Psoas muscle (tissue), 8 donors: ENCODE results near the gene COA1. TPM values are rescaled to one million over a fixed set of nuclear protein-coding genes. Genes with fewer than 3 reads are reported as not detected.

Source experiments
- ATAC-seq, 4 donors: fragments of 200-7000 bp; cut with Tn5 transposase; one replicate each; pipeline ENCODE4 v1.9.1; 2020; ENCODE audit warnings: moderate library complexity in 3 of 4, mild to moderate bottlenecking in 2 of 4
- DNase-seq, 2 donors: peaks; one replicate each; pipeline ENCODE4 v3.0.0-alpha.2; 2020
- H3K27ac ChIP-seq: fragments of 200-600 bp; one replicate; pipeline ENCODE4 v1.8.0; 2022
- H3K27me3 ChIP-seq, 3 donors: fragments of 200-600 bp in 1 of 3; one replicate each; pipeline versions ENCODE4 v1.6.1 to v1.8.0; 2013 to 2022; ENCODE audit warnings: low read length in 2 of 3, mild to moderate bottlenecking in 2 of 3, moderate library complexity in 1 of 3; ENCODE audit not compliant: insufficient read depth in 3 of 3
- H3K36me3 ChIP-seq, 2 donors: fragments of 200-600 bp in 1 of 2; one replicate each; pipeline versions ENCODE4 v1.6.1 to v1.8.0; 2013 to 2022; ENCODE audit warnings: low read depth in 1 of 2, mild to moderate bottlenecking in 1 of 2, moderate library complexity in 1 of 2; ENCODE audit not compliant: insufficient read depth in 1 of 2
- H3K4me1 ChIP-seq: fragments of 200-600 bp; one replicate; pipeline ENCODE4 v1.8.0; 2022
- H3K4me3 ChIP-seq: fragments of 200-600 bp; one replicate; pipeline ENCODE4 v1.8.0; 2022; ENCODE audit warnings: mild to moderate bottlenecking
- H3K9me3 ChIP-seq: fragments of 200-600 bp; one replicate; pipeline ENCODE4 v1.8.0; 2022
- WGBS, 3 donors: extraction: QIAGEN DNeasy Blood & Tissue Kit; methylation state at CpG; one replicate each; pipeline versions ENCODE4 v1.1.6 to v1.1.7; 2013; 5-methylcytosine and 5-hydroxymethylcytosine counted together
- intact Hi-C, 2 donors: fragments of 100-400 bp; cut with DNase I; formaldehyde crosslinking; loops; one replicate each; pipeline versions ENCODE4 v1.11.0 to v1.14.2; 2022
- polyA plus RNA-seq, 3 donors: library from polyadenylated mRNA; stranded (reverse); fragments of 200-250 nt; gene quantifications; one replicate each; pipeline ENCODE4 v1.2.3, GENCODE V29; 2013
- total RNA-seq, 4 donors: library from RNA; stranded (reverse); fragmentation: NEBNext Ultra II Directional in 2 of 4; extraction: Animal tissue kit (Norgen Biotek cat#: 25700) in 2 of 4; gene quantifications; one replicate each; pipeline versions ENCODE4 v1.2.1 to v1.2.4, GENCODE V29; 2021 to 2023
- TF ChIP-seq, protein P1 (sequence below): fragments of 200-600 bp; IDR thresholded peaks from one replicate; pipeline ENCODE4 v1.8.0; 2022; ENCODE audit warnings: antibody characterized with exemption
- donor health status: healthy with polysubstance abuse.
- donor health status: DM: no; HTN: no; CAD: no; lungs with moderate emphysema.
- donor health status: Bipolar disorder and iron deficiency.
- donor health status: healthy.
- donor health status: DM: yes; HTN: yes; CAD: no.
- donor health status: DM: no; HTN: no; CAD: no.
- donor health status: DM: no; HTN: no; CAD: no.
- donor health status: DM: yes; HTN: yes; CAD: no.

COA1 gene
- total and polyA plus RNA-seq, 7 donors = 41.5 to 74.9 (median 60.5) TPM

GRCh38 chr7:43634384-43634783 is 94.9 kb downstream of the COA1 start:
- H3K36me3 ChIP-seq = peaks cover 12 to 75% of the 10 kb centered on the region in 2 donors
- TF ChIP-seq, protein P1, sequence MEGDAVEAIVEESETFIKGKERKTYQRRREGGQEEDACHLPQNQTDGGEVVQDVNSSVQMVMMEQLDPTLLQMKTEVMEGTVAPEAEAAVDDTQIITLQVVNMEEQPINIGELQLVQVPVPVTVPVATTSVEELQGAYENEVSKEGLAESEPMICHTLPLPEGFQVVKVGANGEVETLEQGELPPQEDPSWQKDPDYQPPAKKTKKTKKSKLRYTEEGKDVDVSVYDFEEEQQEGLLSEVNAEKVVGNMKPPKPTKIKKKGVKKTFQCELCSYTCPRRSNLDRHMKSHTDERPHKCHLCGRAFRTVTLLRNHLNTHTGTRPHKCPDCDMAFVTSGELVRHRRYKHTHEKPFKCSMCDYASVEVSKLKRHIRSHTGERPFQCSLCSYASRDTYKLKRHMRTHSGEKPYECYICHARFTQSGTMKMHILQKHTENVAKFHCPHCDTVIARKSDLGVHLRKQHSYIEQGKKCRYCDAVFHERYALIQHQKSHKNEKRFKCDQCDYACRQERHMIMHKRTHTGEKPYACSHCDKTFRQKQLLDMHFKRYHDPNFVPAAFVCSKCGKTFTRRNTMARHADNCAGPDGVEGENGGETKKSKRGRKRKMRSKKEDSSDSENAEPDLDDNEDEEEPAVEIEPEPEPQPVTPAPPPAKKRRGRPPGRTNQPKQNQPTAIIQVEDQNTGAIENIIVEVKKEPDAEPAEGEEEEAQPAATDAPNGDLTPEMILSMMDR = no peak
- no peaks in the 10 kb centered on the region for H3K4me1 ChIP-seq
- no peak overlapping the region for H3K4me3 ChIP-seq
- H3K9me3 ChIP-seq = no peaks in the 10 kb centered on the region
- ATAC-seq = peak in 1 of 4 donors; percentile 35
- H3K27me3 ChIP-seq = no peaks in the 10 kb centered on the region
- intact Hi-C loops = no loop called here
- DNase-seq = no peak
- H3K27ac ChIP-seq = no peak overlapping the region
- WGBS, 3 donors = 94 to 100% (median 98%) methylated on average over 2 of the region's 2 CpGs

DNA sequence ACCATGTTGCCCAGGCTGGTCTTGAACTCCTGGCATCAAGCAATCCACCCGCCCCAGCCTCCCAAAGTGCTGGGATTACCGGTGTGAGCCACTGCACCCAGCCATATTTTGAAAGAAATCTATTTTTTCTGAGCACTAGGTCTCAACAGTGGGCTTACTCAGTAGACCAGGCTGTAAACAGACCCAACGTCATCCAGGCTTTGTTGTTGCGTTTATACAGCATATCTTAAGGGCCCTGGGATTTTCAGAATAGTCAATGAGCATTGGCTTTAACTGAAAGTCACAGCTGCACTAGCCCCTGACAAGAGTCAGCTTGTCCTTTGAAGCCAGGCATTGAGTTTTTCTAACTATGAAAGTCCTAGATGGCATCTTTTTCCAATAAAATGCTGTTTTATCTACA is 96.6 kb downstream of the COA1 start:
- no peak for DNase-seq
- intact Hi-C loops = no loop called here
- H3K36me3 ChIP-seq = peaks cover 12 to 68% of the 10 kb centered on the region in 2 donors
- no peak overlapping the region for H3K27ac ChIP-seq
- TF ChIP-seq, protein P1 = no peak
- no peak overlapping the region for H3K4me3 ChIP-seq
- no peak for ATAC-seq
- H3K4me1 ChIP-seq = no peaks in the 10 kb centered on the region
- H3K27me3 ChIP-seq = no peaks in the 10 kb centered on the region
- no peaks in the 10 kb centered on the region for H3K9me3 ChIP-seq
- WGBS, 3 donors = 89 to 91% (median 89%) methylated on average over 4 of the region's 4 CpGs

DNA sequence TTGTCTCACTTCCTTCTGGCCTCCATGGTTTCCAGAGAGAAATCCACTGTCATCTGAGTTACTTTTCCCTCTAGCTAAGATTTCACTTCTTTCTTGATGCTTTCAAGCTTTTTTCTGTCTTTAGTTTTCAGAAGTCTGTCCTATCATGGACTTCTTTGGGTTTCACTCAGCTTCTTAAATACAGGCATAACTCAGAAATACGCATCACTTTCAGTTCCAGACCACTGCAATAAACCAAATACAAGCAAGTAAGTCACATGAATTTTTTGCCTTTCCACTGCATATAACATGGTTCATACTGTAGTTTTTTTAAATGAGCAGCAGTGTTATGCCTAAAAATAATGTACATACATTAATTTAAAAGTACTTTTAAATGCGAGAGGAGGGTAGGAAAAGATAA is 97.8 kb downstream of the COA1 start:
- TF ChIP-seq, protein P1 = no peak
- Histone ChIP-seq H3K36me3 (peaks cover 9 to 68% of the 10 kb centered on the region in 2 donors), H3K27ac (no peak overlapping the region), H3K4me1 (no peaks in the 10 kb centered on the region), H3K27me3 (no peaks in the 10 kb centered on the region), H3K9me3 (no peaks in the 10 kb centered on the region), H3K4me3 (no peak overlapping the region)
- no peak for ATAC-seq
- DNase-seq = no peak
- WGBS, 3 donors = 95 to 98% (median 97%) methylated on average over 2 of the region's 2 CpGs
- intact Hi-C loops = no loop called here

DNA sequence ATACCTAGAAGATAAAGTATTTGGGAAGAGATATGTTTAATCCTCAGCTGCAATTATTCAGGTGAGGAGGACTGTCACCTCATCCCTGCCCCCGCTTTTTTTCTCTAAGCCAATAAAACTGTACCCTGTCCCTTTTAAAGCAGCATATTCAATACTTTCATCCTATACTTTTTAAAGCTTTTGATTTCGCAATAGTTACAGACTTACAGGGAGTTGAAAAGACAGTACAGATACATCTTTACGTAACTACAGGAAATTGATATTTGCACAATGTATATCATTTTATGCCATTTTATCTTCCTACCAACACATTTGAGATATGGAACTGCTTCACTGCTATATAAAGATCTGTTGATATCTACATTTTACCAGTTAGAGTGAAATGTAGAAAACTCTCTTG is 98.8 kb downstream of the COA1 start:
- intact Hi-C loops = no loop called here
- H3K27ac ChIP-seq = no peak overlapping the region
- ATAC-seq (no peak), DNase-seq (no peak)
- no peaks in the 10 kb centered on the region for H3K4me1 ChIP-seq
- 69 to 96% (median 95%) methylated on average over 3 of the region's 3 CpGs for WGBS, 3 donors
- no peaks in the 10 kb centered on the region for H3K27me3 ChIP-seq
- TF ChIP-seq, protein P1 = no peak
- H3K4me3 ChIP-seq = no peak overlapping the region
- H3K36me3 ChIP-seq = peaks cover 9 to 64% of the 10 kb centered on the region in 2 donors
- no peaks in the 10 kb centered on the region for H3K9me3 ChIP-seq

DNA sequence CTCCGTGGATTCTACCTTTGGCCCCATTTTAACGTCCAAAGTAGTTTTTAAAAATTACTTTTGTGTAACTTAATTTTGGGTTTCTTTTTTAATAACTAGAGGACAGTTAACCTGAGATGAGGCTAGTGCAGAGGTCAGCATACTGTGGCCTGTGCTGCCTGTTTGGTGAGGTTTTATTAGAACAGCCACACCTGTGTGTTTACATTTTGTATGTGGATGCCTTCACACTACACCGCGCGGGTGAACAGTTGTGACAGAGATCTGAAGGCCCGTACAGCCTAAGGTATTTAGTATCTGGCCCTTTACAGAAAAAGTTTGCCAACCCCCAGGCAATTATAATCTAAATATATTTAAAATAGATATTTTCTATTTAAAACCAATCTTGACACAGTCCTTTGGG is 99.5 kb downstream of the COA1 start:
- TF ChIP-seq, protein P1 = no peak
- no peak for DNase-seq
- Histone ChIP-seq H3K27ac (no peak overlapping the region), H3K9me3 (no peaks in the 10 kb centered on the region), H3K4me1 (no peaks in the 10 kb centered on the region), H3K36me3 (peaks cover 9 to 64% of the 10 kb centered on the region in 2 donors), H3K27me3 (no peaks in the 10 kb centered on the region), H3K4me3 (no peak overlapping the region)
- intact Hi-C loops = no loop called here
- WGBS, 3 donors = 81 to 87% (median 86%) methylated on average over 6 of the region's 6 CpGs
- no peak for ATAC-seq
